Measurements from ENCODE around the gene CEP120.
"Not testable (repeated sequence)": the region's sequence is repeated elsewhere in the genome, so short reads cannot be mapped to it uniquely, and the experiment has no call there.

The CEP120 gene

DNA sequence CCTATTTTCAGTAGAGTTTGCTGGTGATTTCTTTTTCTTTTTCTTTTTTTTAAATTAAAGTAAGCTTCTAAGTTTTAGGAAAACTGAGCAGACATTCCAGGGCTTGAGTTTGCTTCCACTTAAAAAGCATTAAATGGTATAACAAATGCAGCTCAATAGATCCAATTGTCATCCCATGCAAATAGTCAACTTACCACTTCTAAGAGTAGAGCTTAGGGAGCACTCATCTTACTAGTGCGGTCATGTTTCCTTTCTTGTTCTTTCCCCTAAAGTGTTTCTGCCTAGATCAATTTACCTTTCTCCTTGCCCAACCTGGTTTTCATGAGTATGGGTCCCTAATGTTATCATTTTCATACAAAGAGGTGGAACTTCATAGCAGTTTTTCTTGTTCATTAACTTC is 13.0 kb upstream of the CEP120 start:
- H4K20me1 ChIP-seq (ENCODE audit: insufficient read depth, low read length): no peaks in the 10 kb centered on the region
- no peak for TF ChIP-seq EZH2 (optimal IDR thresholded peaks at IDR 0.05; ENCODE audit: low read depth, low read length)
- TF ChIP-seq EZH2phosphoT487 (IDR thresholded peaks at IDR 0.05; ENCODE audit: low read length): no peak
- TF ChIP-seq, protein P1, sequence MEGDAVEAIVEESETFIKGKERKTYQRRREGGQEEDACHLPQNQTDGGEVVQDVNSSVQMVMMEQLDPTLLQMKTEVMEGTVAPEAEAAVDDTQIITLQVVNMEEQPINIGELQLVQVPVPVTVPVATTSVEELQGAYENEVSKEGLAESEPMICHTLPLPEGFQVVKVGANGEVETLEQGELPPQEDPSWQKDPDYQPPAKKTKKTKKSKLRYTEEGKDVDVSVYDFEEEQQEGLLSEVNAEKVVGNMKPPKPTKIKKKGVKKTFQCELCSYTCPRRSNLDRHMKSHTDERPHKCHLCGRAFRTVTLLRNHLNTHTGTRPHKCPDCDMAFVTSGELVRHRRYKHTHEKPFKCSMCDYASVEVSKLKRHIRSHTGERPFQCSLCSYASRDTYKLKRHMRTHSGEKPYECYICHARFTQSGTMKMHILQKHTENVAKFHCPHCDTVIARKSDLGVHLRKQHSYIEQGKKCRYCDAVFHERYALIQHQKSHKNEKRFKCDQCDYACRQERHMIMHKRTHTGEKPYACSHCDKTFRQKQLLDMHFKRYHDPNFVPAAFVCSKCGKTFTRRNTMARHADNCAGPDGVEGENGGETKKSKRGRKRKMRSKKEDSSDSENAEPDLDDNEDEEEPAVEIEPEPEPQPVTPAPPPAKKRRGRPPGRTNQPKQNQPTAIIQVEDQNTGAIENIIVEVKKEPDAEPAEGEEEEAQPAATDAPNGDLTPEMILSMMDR (IDR thresholded peaks at IDR 0.05; ENCODE audit: low read length): no peak
- H3K9ac ChIP-seq (ENCODE audit: low read length): no peak overlapping the region
- H3K79me2 ChIP-seq (ENCODE audit: low read length): no peaks in the 10 kb centered on the region
- no peak overlapping the region for H3K4me3 ChIP-seq (ENCODE audit: low read length)
- no peak overlapping the region for H3K4me2 ChIP-seq (ENCODE audit: low read depth, low read length)
- H3K36me3 ChIP-seq (replicated peaks; ENCODE audit: insufficient read depth, low read length): no peaks in the 10 kb centered on the region
- H3K4me1 ChIP-seq (ENCODE audit: low read length): no peaks in the 10 kb centered on the region
- H3K9me2 ChIP-seq (replicated peaks; ENCODE audit: insufficient read depth, low read length): no peaks in the 10 kb centered on the region
- H2AFZ ChIP-seq (ENCODE audit: low read length): no peak overlapping the region
- DNase-seq: no peak
- no peaks in the 10 kb centered on the region for H3K9me3 ChIP-seq (replicated peaks; ENCODE audit: insufficient read depth, low read length)
- no peak overlapping the region for H3K27ac ChIP-seq (ENCODE audit: low read length)
- H3F3A ChIP-seq (ENCODE audit: insufficient read depth, low read length): no peaks in the 10 kb centered on the region
- H3K27me3 ChIP-seq (replicated peaks; ENCODE audit: insufficient read depth, low read length): no peaks in the 10 kb centered on the region

DNA sequence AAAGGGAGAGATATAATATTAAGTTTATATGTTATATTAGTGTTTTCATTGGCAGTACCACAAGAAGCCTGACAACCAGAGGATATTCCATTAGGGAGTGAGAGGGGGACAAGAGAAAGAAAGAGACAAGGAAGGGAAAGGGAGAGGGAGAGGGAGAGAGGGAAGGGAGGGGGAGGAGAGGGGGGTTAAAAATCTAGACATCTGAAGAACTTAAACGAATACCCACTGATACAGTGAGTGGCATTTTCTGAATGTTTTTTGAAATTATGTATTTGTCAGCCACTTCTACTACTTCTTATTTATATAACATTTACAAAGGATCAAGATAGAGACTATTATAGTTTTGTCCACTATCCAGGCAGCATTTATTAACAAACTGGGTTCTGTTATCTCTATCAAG is 11.6 kb upstream of the CEP120 start:
- Histone ChIP-seq H4K20me1 (ENCODE audit: insufficient read depth, low read length) (no peaks in the 10 kb centered on the region), H3K9me2 (replicated peaks; ENCODE audit: insufficient read depth, low read length) (no peaks in the 10 kb centered on the region), H3K36me3 (replicated peaks; ENCODE audit: insufficient read depth, low read length) (no peaks in the 10 kb centered on the region), H3K4me2 (ENCODE audit: low read depth, low read length) (no peak overlapping the region), H3K4me1 (ENCODE audit: low read length) (no peaks in the 10 kb centered on the region), H3F3A (ENCODE audit: insufficient read depth, low read length) (no peaks in the 10 kb centered on the region), H3K4me3 (ENCODE audit: low read length) (no peak overlapping the region), H3K9ac (ENCODE audit: low read length) (no peak overlapping the region), H2AFZ (ENCODE audit: low read length) (no peak overlapping the region), H3K27ac (ENCODE audit: low read length) (no peak overlapping the region), H3K9me3 (replicated peaks; ENCODE audit: insufficient read depth, low read length) (no peaks in the 10 kb centered on the region), H3K79me2 (ENCODE audit: low read length) (no peaks in the 10 kb centered on the region), H3K27me3 (replicated peaks; ENCODE audit: insufficient read depth, low read length) (no peaks in the 10 kb centered on the region)
- DNase-seq: no peak
- TF ChIP-seq EZH2 (optimal IDR thresholded peaks at IDR 0.05; ENCODE audit: low read depth, low read length): no peak
- no peak for TF ChIP-seq EZH2phosphoT487 (IDR thresholded peaks at IDR 0.05; ENCODE audit: low read length)
- TF ChIP-seq, protein P1 (IDR thresholded peaks at IDR 0.05; ENCODE audit: low read length): no peak

DNA sequence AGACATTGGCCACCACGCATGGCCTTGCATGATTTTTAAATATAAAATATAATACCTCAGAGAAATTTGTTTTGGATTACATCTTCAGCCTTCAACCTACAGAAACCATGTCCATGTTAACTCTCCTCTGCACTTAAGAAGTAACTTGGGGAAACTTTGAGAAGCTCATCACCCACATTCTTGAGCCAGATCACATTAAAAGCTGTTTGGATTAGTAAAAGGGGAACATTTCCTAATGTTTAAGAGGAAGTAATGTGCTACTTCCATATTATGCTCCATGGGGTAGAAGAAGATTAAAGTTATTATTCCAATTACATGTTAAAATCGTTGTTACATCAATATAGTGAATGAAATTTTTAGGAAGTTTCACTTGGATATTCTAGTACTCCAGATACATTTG is 10.4 kb upstream of the CEP120 start:
- no peak overlapping the region for H2AFZ ChIP-seq (ENCODE audit: low read length)
- H3K79me2 ChIP-seq (ENCODE audit: low read length): no peaks in the 10 kb centered on the region
- H3F3A ChIP-seq (ENCODE audit: insufficient read depth, low read length): no peaks in the 10 kb centered on the region
- H3K9ac ChIP-seq (ENCODE audit: low read length): no peak overlapping the region
- H3K4me3 ChIP-seq (ENCODE audit: low read length): no peak overlapping the region
- no peaks in the 10 kb centered on the region for H4K20me1 ChIP-seq (ENCODE audit: insufficient read depth, low read length)
- H3K9me3 ChIP-seq (replicated peaks; ENCODE audit: insufficient read depth, low read length): no peaks in the 10 kb centered on the region
- H3K27ac ChIP-seq (ENCODE audit: low read length): no peak overlapping the region
- no peak overlapping the region for H3K4me2 ChIP-seq (ENCODE audit: low read depth, low read length)
- TF ChIP-seq EZH2phosphoT487 (IDR thresholded peaks at IDR 0.05; ENCODE audit: low read length): no peak
- no peak for TF ChIP-seq EZH2 (optimal IDR thresholded peaks at IDR 0.05; ENCODE audit: low read depth, low read length)
- TF ChIP-seq, protein P1 (IDR thresholded peaks at IDR 0.05; ENCODE audit: low read length): no peak
- no peak for DNase-seq
- H3K4me1 ChIP-seq (ENCODE audit: low read length): no peaks in the 10 kb centered on the region
- H3K27me3 ChIP-seq (replicated peaks; ENCODE audit: insufficient read depth, low read length): no peaks in the 10 kb centered on the region
- H3K9me2 ChIP-seq (replicated peaks; ENCODE audit: insufficient read depth, low read length): no peaks in the 10 kb centered on the region
- no peaks in the 10 kb centered on the region for H3K36me3 ChIP-seq (replicated peaks; ENCODE audit: insufficient read depth, low read length)

DNA sequence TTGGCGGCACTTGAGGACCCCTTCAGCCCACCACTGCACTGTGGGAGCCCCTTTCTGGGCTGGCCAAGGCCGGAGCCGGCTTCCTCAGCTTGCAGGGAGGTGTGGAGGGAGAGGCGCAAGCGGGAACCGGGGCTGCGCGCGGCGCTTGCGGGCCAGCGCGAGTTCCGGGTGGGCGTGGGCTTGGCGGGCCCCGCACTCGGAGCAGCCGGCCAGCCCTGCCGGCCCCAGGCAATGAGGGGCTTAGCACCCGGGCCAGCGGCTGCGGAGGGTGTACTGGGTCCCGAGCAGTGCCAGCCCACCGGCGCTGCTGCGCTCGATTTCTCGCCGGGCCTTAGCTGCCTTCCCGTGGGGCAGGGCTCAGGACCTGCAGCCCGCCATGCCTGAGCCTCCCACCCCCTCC is 7.2 kb upstream of the CEP120 start:
- H3K27ac ChIP-seq (ENCODE audit: low read length); H3K9me3 ChIP-seq (replicated peaks; ENCODE audit: insufficient read depth, low read length); H2AFZ ChIP-seq (ENCODE audit: low read length); H3F3A ChIP-seq (ENCODE audit: insufficient read depth, low read length); H3K9ac ChIP-seq (ENCODE audit: low read length); H3K36me3 ChIP-seq (replicated peaks; ENCODE audit: insufficient read depth, low read length); H3K4me2 ChIP-seq (ENCODE audit: low read depth, low read length); H3K27me3 ChIP-seq (replicated peaks; ENCODE audit: insufficient read depth, low read length); DNase-seq; H4K20me1 ChIP-seq (ENCODE audit: insufficient read depth, low read length); H3K4me1 ChIP-seq (ENCODE audit: low read length); H3K9me2 ChIP-seq (replicated peaks; ENCODE audit: insufficient read depth, low read length); H3K4me3 ChIP-seq (ENCODE audit: low read length); H3K79me2 ChIP-seq (ENCODE audit: low read length): not testable (repeated sequence)

Data from MM.1S (cell line).